ENCODE data around the gene GNAQ. TPM values are rescaled to one million over a fixed set of nuclear protein-coding genes. Genes with fewer than 3 reads are reported as not detected.

Gene GNAQ
- polyA plus RNA-seq, 2 of the 4 experiments (the other 2 are of a cell fraction), result 17.9 to 60.0 TPM

DNA sequence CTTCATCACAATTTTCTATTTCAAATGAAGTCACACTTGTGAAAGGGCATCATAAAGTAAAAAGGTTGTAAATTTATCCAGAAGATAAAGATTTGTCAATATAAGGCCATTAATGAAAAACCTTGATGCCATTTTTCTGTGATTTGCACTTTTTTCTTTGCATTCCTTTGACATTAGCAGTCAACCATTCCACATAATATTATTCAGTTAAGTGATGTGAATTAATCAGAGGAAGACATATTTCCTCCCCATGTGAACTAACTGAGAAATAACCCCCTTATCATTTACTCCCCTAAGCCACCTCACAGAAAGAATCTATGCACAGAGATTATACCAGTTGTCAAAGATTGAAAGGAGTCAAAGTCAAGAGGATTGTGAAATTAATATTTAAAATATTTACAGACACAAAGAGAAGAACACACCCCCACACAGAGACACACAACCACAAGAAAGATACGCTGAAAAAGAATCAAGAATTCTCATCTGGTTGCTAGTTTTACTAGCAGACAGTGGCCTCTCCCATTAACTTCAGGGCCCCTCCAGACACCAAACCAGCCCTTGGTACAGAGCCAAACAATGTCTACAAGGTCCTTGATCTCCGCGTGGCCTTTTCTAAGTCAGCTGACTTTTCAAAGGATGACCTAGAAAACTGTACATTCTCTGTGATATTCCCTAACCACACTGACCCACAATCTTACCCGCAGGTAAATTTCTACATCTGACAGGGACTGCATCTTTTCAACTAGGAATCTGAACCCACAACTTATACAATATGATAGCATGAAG, 29.5 kb downstream of the GNAQ start:
- ChIA-PET POLR2A (no interaction called here), CTCF (interaction anchor here (1.1 kb wide), 1 partner anchor 154 kb away, joined by 3 read pairs; no protein-coding TSS in a partner anchor)
- Histone ChIP-seq H3K4me3 (no peak overlapping the region), H3K27ac (no peak overlapping the region), H3K9me3 (no peaks in the 10 kb centered on the region), H3K4me1 (peaks cover 45% of the 10 kb centered on the region), H3K4me2 (peak overlapping the region; percentile 29; the same call in 2 of the 3 replicates)
- DNase-seq (ENCODE audit: low read depth in 1 of 2, low spot score in 1 of 2) (no peak), FAIRE-seq (no peak), ATAC-seq (no peak)
- WGBS (ENCODE audit: missing lambda C conversion rate), result 97% methylated on average over 4 of the region's 4 CpGs
- TF ChIP-seq NPAS2 (CRISPR knock-in tag; IDR thresholded peaks at IDR 0.05; ENCODE audit: borderline replicate concordance) (no peak), ESRRA (IDR thresholded peaks at IDR 0.05; ENCODE audit: borderline replicate concordance, low read length) (no peak)

DNA sequence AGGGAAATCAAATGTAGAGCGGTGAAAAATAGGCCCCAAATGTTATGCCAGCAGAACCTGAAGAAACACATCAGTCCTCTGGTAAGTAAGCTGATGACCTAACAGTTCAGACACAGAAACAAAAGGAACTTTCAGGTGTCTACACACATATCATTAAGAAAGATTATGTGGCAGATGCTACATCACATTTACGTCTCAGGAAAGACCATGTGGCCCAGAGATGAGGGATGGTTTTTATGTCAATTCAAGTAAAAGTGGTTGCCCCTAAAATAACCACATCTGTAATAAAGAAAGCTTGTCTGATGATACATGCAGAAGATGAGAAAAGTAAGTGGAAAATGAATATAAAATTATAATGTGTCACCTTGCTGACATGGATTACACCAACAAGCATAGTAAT, 31.4 kb downstream of the GNAQ start:
- CTCF ChIA-PET, result interaction anchor here (2.0 to 2.1 kb wide), 2 partner anchors 23 to 35 kb away, joined by 7 to 9 read pairs; no protein-coding TSS in a partner anchor

DNA sequence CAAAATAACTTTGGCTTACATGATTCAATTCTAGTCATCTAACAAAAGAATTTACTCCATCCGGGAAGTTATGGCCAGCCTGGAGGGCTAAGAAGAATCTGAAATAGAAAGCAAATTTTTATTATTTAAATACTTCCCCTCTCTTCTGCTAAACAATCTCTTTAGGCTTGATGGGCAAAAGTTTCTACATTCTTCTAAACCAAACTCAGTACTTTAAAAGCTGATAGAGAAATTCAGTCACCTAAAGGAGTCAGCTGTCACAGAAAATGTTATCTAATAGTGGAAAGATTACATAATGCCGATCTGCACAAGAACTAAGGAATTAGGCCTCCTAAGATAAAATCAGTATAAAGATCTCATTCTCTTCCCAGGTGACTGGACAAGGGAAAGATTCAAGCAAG, 32.4 kb downstream of the GNAQ start:
- H3K9me3 ChIP-seq, result no peaks in the 10 kb centered on the region
- DNase-seq (ENCODE audit: low read depth in 1 of 2, low spot score in 1 of 2), result no peak
- POLR2A ChIA-PET, result no interaction called here
- ATAC-seq, result no peak
- 88% methylated on average over 2 of the region's 2 CpGs for WGBS (ENCODE audit: missing lambda C conversion rate)
- CTCF ChIA-PET, result interaction anchor here (2.0 to 2.1 kb wide), 2 partner anchors 22 to 36 kb away, joined by 7 to 9 read pairs; no protein-coding TSS in a partner anchor
- TF ChIP-seq ZNF302 (CRISPR knock-in tag; IDR thresholded peaks at IDR 0.05) (no peak), NPAS2 (CRISPR knock-in tag; IDR thresholded peaks at IDR 0.05; ENCODE audit: borderline replicate concordance) (no peak), ZC3H11A (IDR thresholded peaks at IDR 0.05) (no peak), POLR2A (IDR thresholded peaks at IDR 0.05; ENCODE audit: low read length) (no peak), FOXS1 (CRISPR knock-in tag; IDR thresholded peaks at IDR 0.05) (no peak), MYC (IDR thresholded peaks at IDR 0.05; ENCODE audit: borderline replicate concordance, low read length) (no peak), RARB (CRISPR knock-in tag; IDR thresholded peaks at IDR 0.05) (no peak), BHLHE40 (IDR thresholded peaks at IDR 0.05; ENCODE audit: low read depth, low read length) (no peak), SREBF2 (IDR thresholded peaks at IDR 0.05) (no peak), HEYL (CRISPR knock-in tag; IDR thresholded peaks at IDR 0.05) (no peak), MAFK (IDR thresholded peaks at IDR 0.05; ENCODE audit: partially characterized antibody) (no peak), CHD2 (IDR thresholded peaks at IDR 0.05; ENCODE audit: low read length, partially characterized antibody) (no peak), GATA3 (IDR thresholded peaks at IDR 0.05; ENCODE audit: borderline replicate concordance) (no peak)
- TF ChIP-seq, protein P1, sequence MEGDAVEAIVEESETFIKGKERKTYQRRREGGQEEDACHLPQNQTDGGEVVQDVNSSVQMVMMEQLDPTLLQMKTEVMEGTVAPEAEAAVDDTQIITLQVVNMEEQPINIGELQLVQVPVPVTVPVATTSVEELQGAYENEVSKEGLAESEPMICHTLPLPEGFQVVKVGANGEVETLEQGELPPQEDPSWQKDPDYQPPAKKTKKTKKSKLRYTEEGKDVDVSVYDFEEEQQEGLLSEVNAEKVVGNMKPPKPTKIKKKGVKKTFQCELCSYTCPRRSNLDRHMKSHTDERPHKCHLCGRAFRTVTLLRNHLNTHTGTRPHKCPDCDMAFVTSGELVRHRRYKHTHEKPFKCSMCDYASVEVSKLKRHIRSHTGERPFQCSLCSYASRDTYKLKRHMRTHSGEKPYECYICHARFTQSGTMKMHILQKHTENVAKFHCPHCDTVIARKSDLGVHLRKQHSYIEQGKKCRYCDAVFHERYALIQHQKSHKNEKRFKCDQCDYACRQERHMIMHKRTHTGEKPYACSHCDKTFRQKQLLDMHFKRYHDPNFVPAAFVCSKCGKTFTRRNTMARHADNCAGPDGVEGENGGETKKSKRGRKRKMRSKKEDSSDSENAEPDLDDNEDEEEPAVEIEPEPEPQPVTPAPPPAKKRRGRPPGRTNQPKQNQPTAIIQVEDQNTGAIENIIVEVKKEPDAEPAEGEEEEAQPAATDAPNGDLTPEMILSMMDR (IDR thresholded peaks at IDR 0.05), result no peak
- no peak overlapping the region for H3K27ac ChIP-seq
- H3K4me3 ChIP-seq, result no peak overlapping the region
- no peak overlapping the region for H3K4me2 ChIP-seq
- H3K4me1 ChIP-seq, result peaks cover 29% of the 10 kb centered on the region
- FAIRE-seq, result no peak

More for the DNA sequence above, 31.4 kb downstream of the GNAQ start:
- 86% methylated on average over 2 of the region's 2 CpGs for WGBS (ENCODE audit: missing lambda C conversion rate)
- FAIRE-seq (no peak), ATAC-seq (no peak), DNase-seq (ENCODE audit: low read depth in 1 of 2, low spot score in 1 of 2) (no peak)
- Histone ChIP-seq H3K4me1 (peaks cover 39% of the 10 kb centered on the region), H3K4me2 (no peak overlapping the region), H3K27ac (no peak overlapping the region), H3K9me3 (no peaks in the 10 kb centered on the region), H3K4me3 (no peak overlapping the region)
- POLR2A ChIA-PET, result no interaction called here
- TF ChIP-seq RNF2 (IDR thresholded peaks at IDR 0.05; ENCODE audit: borderline replicate concordance, low read depth), result no peak

DNA sequence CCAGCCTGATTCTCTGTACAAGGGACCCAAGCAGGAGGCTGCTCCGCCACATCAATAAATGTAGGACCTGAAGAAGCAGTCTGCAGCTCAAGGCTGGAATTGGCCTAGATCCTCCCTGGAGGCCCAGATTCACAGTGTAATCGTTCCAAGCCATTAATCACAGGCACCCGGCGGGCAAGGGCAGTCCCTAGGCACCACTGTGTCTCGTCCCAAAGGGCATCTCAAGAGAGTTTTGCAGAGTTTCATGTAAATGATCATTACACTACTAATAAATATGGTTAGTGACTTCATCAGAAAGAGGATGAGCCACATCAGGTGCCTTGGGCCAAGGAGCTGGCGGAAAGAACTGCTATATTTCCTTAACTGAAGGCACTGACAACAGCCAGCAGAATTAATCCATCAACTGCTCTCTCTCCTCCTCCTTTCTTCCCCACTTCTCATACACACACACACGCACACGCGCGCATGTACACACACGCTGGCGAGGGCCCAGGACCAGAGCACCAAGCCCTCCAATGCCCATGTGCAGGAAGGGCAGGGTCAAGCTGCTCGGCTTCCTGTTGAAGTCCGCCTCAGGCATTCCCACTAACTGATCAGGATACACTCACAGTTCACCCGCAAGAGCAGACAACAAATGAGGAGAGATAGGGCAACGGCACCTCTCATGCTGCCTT, 33.9 kb downstream of the GNAQ start:
- Histone ChIP-seq H3K4me1 (peaks cover 21% of the 10 kb centered on the region), H3K27ac (no peak overlapping the region), H3K4me2 (no peak overlapping the region), H3K4me3 (no peak overlapping the region), H3K9me3 (no peaks in the 10 kb centered on the region)
- POLR2A ChIA-PET, result no interaction called here
- no peak for TF ChIP-seq NPAS2 (CRISPR knock-in tag; IDR thresholded peaks at IDR 0.05; ENCODE audit: borderline replicate concordance)
- no peak for TF ChIP-seq CEBPB (IDR thresholded peaks at IDR 0.05)
- no peak for TF ChIP-seq TP53 (CRISPR knock-in tag; IDR thresholded peaks at IDR 0.05)
- TF ChIP-seq EP300 (IDR thresholded peaks at IDR 0.05), result no peak
- TF ChIP-seq POLR2AphosphoS2 (conservative IDR thresholded peaks at IDR 0.05; ENCODE audit: low read length), result no peak
- no peak for TF ChIP-seq ZFP36 (IDR thresholded peaks at IDR 0.05; ENCODE audit: borderline replicate concordance, partially characterized antibody)
- TF ChIP-seq BHLHE40 (IDR thresholded peaks at IDR 0.05; ENCODE audit: low read depth, low read length), result no peak
- TF ChIP-seq KDM5A (IDR thresholded peaks at IDR 0.05), result no peak
- no peak for TF ChIP-seq RAD21 (conservative IDR thresholded peaks at IDR 0.05 in 1 of 2, IDR thresholded peaks at IDR 0.05 in 1 of 2)
- TF ChIP-seq RNF2 (IDR thresholded peaks at IDR 0.05; ENCODE audit: borderline replicate concordance, low read depth), result no peak
- TF ChIP-seq ZNF302 (CRISPR knock-in tag; IDR thresholded peaks at IDR 0.05), result no peak
- 94% methylated on average over 15 of the region's 16 CpGs for WGBS (ENCODE audit: missing lambda C conversion rate)
- DNase-seq (ENCODE audit: low read depth in 1 of 2, low spot score in 1 of 2), result no peak
- ATAC-seq, result no peak
- no peak for FAIRE-seq
- CTCF ChIA-PET, result no interaction called here
